Panc1 (cell line): Measurements from ENCODE around the gene CGNL1. TPM values are rescaled to one million over a fixed set of nuclear protein-coding genes. Genes with fewer than 3 reads are reported as not detected.

Experiments
- ATAC-seq: fragments of 200-7000 bp; cut with Tn5 transposase; 2 replicates; pipeline ENCODE4 v1.9.1; 2020; ENCODE audit warnings: mild to moderate bottlenecking, moderate library complexity
- BruUV-seq: library from RNA; stranded (reverse); fragments of 400-500 nt; replicated peaks from 2 replicates; lab custom pipeline; 2021; lab: Mats Ljungman, UMichigan
- CTCF ChIA-PET: fragments of 300-600 bp; sonication (Branson Sonifier 250); formaldehyde crosslinking; loops from one replicate; lab custom pipeline; 2022; ENCODE audit warnings: antibody characterized with exemption; lab: Charles Lee
- POLR2A ChIA-PET: fragments of 300-600 bp; sonication (Branson Sonifier 250); formaldehyde crosslinking; loops from one replicate; lab custom pipeline; 2022; ENCODE audit warnings: antibody characterized with exemption; lab: Charles Lee
- DNase-seq: peaks from one replicate; pipeline ENCODE4 v3.0.0-alpha.2; 2010; ENCODE audit warnings: low read depth, low spot score
- H3K27ac ChIP-seq: 2 replicates; pipeline ENCODE4 v1.5.1; 2011; ENCODE audit warnings: mild to moderate bottlenecking, low read length, inconsistent platforms
- H3K27me3 ChIP-seq: fragments of 200-500 bp; sonication (Bioruptor generic); 2 replicates; pipeline ENCODE4 v1.6.0; 2014; ENCODE audit warnings: low read length, inconsistent platforms; ENCODE audit not compliant: control insufficient read depth, insufficient read depth
- H3K36me3 ChIP-seq: fragments of 200-500 bp; sonication (Bioruptor generic); 2 replicates; pipeline ENCODE4 v1.5.1; 2014; ENCODE audit warnings: inconsistent platforms, mild to moderate bottlenecking, low read length, moderate library complexity; ENCODE audit not compliant: control insufficient read depth, insufficient read depth
- H3K4me1 ChIP-seq: 2 replicates; pipeline ENCODE4 v1.5.1; 2011; ENCODE audit warnings: inconsistent platforms, mild to moderate bottlenecking, low read length, moderate library complexity; ENCODE audit not compliant: control insufficient read depth, insufficient read depth
- H3K4me3 ChIP-seq, 2 experiments: 2 replicates each; pipeline ENCODE4 v1.5.1; 2011 to 2012; ENCODE audit warnings: low read depth in 2 of 2, low read length in 2 of 2, mild to moderate bottlenecking in 2 of 2, inconsistent platforms in 1 of 2, moderate library complexity in 1 of 2
- H3K9me3 ChIP-seq: fragments of 200-500 bp; sonication (Bioruptor generic); 2 replicates; pipeline ENCODE4 v1.5.1; 2014; ENCODE audit warnings: low read depth, mild to moderate bottlenecking, inconsistent platforms, low read length, moderate library complexity; ENCODE audit not compliant: control insufficient read depth, insufficient read depth
- CTCF ChIP-seq: fragments of 450-650 bp; IDR thresholded peaks from 2 replicates; pipeline ENCODE4 v1.5.1; 2017; ENCODE audit warnings: mild to moderate bottlenecking
- POLR2AphosphoS5 ChIP-seq: IDR thresholded peaks from 2 replicates; pipeline ENCODE4 v1.6.1; 2012; ENCODE audit warnings: mild to moderate bottlenecking, low read depth, low read length, moderate library complexity
- REST ChIP-seq, 2 experiments: IDR thresholded peaks; 2 replicates each; pipeline ENCODE4 v1.6.1; 2011 to 2012; ENCODE audit warnings: low read depth in 2 of 2, control low read depth in 1 of 2, low read length in 1 of 2, mild to moderate bottlenecking in 1 of 2, moderate library complexity in 1 of 2; ENCODE audit not compliant: insufficient read depth in 1 of 2
- SIN3A ChIP-seq: IDR thresholded peaks from 2 replicates; pipeline ENCODE4 v1.6.1; 2012; ENCODE audit warnings: low read depth, mild to moderate bottlenecking, low read length, moderate library complexity, borderline replicate concordance; ENCODE audit not compliant: insufficient read depth
- TCF7L2 ChIP-seq: IDR thresholded peaks from 2 replicates; pipeline ENCODE4 v1.6.1; 2011; ENCODE audit warnings: mild to moderate bottlenecking, low read depth, low read length, inconsistent platforms
- in situ Hi-C: cut with HindIII; loops from 2 replicates; pipeline ENCODE4 v1.10.0; 2016; ENCODE audit warnings: low sequenced_read_pairs, low pct_unique_long_range_greater_than_20kb
- intact Hi-C: fragments of 100-400 bp; cut with micrococcal nuclease; formaldehyde crosslinking; loops from one replicate; pipeline ENCODE4 v1.10.0; 2022; ENCODE audit not compliant: unreplicated experiment
- total RNA-seq: library from RNA; stranded (reverse); gene quantifications from one replicate; pipeline ENCODE4 v1.2.1, GENCODE V29; 2021; ENCODE audit not compliant: unreplicated experiment

The CGNL1 gene
- total RNA-seq, 1 experiment from 2014 or later: 3.5 TPM

- Histone ChIP-seq H3K4me3 (no peak overlapping the region), H3K27me3 (no peaks in the 10 kb centered on the region), H3K4me1 (no peaks in the 10 kb centered on the region), H3K36me3 (no peaks in the 10 kb centered on the region), H3K27ac (no peak overlapping the region), H3K9me3 (no peaks in the 10 kb centered on the region)
- DNase-seq (no peak), ATAC-seq (no peak)
- TF ChIP-seq REST (IDR thresholded peaks at IDR 0.05; ENCODE audit: insufficient read depth in 1 of 2, low read depth in 2 of 2, low read length in 1 of 2): no peak
- TF ChIP-seq TCF7L2: no peak
- no peak for TF ChIP-seq POLR2AphosphoS5
- no peak for TF ChIP-seq SIN3A
- intact Hi-C loops: no loop called here
- CTCF ChIA-PET: no interaction called here
- no TSS peak for BruUV-seq
- in situ Hi-C loops: no loop called here
- POLR2A ChIA-PET: no interaction called here
Measured at GRCh38 chr15:57391537-57391936, 15.2 kb downstream of the CGNL1 start.

- no peaks in the 10 kb centered on the region for H3K36me3 ChIP-seq
- H3K9me3 ChIP-seq: no peaks in the 10 kb centered on the region
- no peaks in the 10 kb centered on the region for H3K27me3 ChIP-seq
- H3K4me3 ChIP-seq: no peak overlapping the region
- no peak overlapping the region for H3K27ac ChIP-seq
- DNase-seq: no peak
- ChIA-PET POLR2A (no interaction called here), CTCF (interaction anchor here (0.6 kb wide), 1 partner anchor 7 kb away, joined by 9 read pairs; no protein-coding TSS in a partner anchor)
- intact Hi-C loops: no loop called here
- in situ Hi-C loops: no loop called here
- H3K4me1 ChIP-seq: no peaks in the 10 kb centered on the region
- TF ChIP-seq REST (IDR thresholded peaks at IDR 0.05; ENCODE audit: insufficient read depth in 1 of 2, low read depth in 2 of 2, low read length in 1 of 2): no peak
- TF ChIP-seq TCF7L2: no peak
- TF ChIP-seq POLR2AphosphoS5: no peak
- TF ChIP-seq CTCF: no peak
- TF ChIP-seq SIN3A: no peak
- no peak for ATAC-seq
- no TSS peak for BruUV-seq
Measured at GRCh38 chr15:57393061-57393460, 16.8 kb downstream of the CGNL1 start.
